GM12878 (cell line): ENCODE data around the gene FLT3LG. TPM values are rescaled to one million over a fixed set of nuclear protein-coding genes. Genes with fewer than 3 reads are reported as not detected.

Source experiments
- ATAC-seq: fragments of 200-7000 bp; cut with Tn5 transposase; 3 replicates; pipeline ENCODE4 v1.9.1; 2020; ENCODE audit warnings: mild to moderate bottlenecking, moderate library complexity
- BruUV-seq: library from RNA; stranded (reverse); fragments of 400-500 nt; replicated peaks from 2 replicates; lab custom pipeline; 2021; lab: Mats Ljungman, UMichigan
- CTCF ChIA-PET: fragments of 300-600 bp; sonication (Branson Sonifier 250); formaldehyde crosslinking; extraction: SDS; loops from one replicate; lab custom pipeline; 2021; ENCODE audit warnings: inconsistent platforms; lab: Yijun Ruan, JAX
- POLR2A ChIA-PET: fragments of 350-600 bp; formaldehyde crosslinking; extraction: SDS; loops from one replicate; lab custom pipeline; 2021; ENCODE audit warnings: inconsistent platforms; lab: Charles Lee
- RAD21 ChIA-PET: fragments of 300-600 bp; sonication (Branson Sonifier 250); formaldehyde crosslinking; loops from one replicate; lab custom pipeline; 2023; ENCODE audit warnings: antibody characterized with exemption; ENCODE audit not compliant: unreplicated experiment; lab: Charles Lee
- SMC1A ChIA-PET: fragments of 300-600 bp; sonication (Branson Sonifier 250); formaldehyde crosslinking; loops from one replicate; lab custom pipeline; 2023; ENCODE audit not compliant: unreplicated experiment, uncharacterized antibody; lab: Charles Lee
- DNase-seq: peaks from one replicate; pipeline ENCODE4 v3.0.0-alpha.2; 2011; ENCODE audit warnings: low read depth, low spot score
- FAIRE-seq: peaks from 3 replicates; lab custom pipeline; 2011; peaks lifted over from hg19 to GRCh38; lab: Jason Lieb, UNC
- H2AFZ ChIP-seq: 2 replicates; pipeline ENCODE4 v1.6.0; 2011; ENCODE audit warnings: low read depth, low read length, control low read depth; ENCODE audit not compliant: control insufficient read depth
- H3K27ac ChIP-seq: 2 replicates; pipeline ENCODE4 v1.5.1; 2011; ENCODE audit warnings: control low read depth; ENCODE audit not compliant: control insufficient read depth, insufficient read depth
- H3K27me3 ChIP-seq, 2 experiments: replicated peaks in 1 of 2; 2 replicates each; pipeline versions ENCODE4 v1.6.0 to v1.6.1; 2011; ENCODE audit warnings: low read length in 1 of 2; ENCODE audit not compliant: control insufficient read depth in 2 of 2, insufficient read depth in 2 of 2
- H3K36me3 ChIP-seq, 2 experiments: 2 replicates each; pipeline ENCODE4 v1.5.1; 2011; ENCODE audit warnings: low read length in 1 of 2; ENCODE audit not compliant: control insufficient read depth in 2 of 2, insufficient read depth in 2 of 2
- H3K4me1 ChIP-seq: 2 replicates; pipeline ENCODE4 v1.6.1; 2011; ENCODE audit warnings: mild to moderate bottlenecking, low read length, moderate library complexity, mixed read lengths; ENCODE audit not compliant: control insufficient read depth, insufficient read depth
- H3K4me2 ChIP-seq: 2 replicates; pipeline ENCODE4 v1.6.0; 2011; ENCODE audit warnings: control low read depth; ENCODE audit not compliant: control insufficient read depth, insufficient read depth
- H3K4me3 ChIP-seq: fragments of 200-600 bp; sonication (generic); 2 replicates; pipeline ENCODE4 v1.5.1; 2016
- H3K79me2 ChIP-seq: 2 replicates; pipeline ENCODE4 v1.6.0; 2011; ENCODE audit warnings: low read length; ENCODE audit not compliant: control insufficient read depth, insufficient read depth
- H3K9ac ChIP-seq: 2 replicates; pipeline ENCODE4 v1.8.0; 2011; ENCODE audit warnings: low read length, control low read depth, mixed read lengths; ENCODE audit not compliant: control insufficient read depth, insufficient read depth
- H3K9me3 ChIP-seq: replicated peaks from 3 replicates; pipeline ENCODE4 v1.5.1; 2011; ENCODE audit warnings: mild to moderate bottlenecking, low read length; ENCODE audit not compliant: control insufficient read depth, insufficient read depth
- H4K20me1 ChIP-seq: 2 replicates; pipeline ENCODE4 v1.6.0; 2011; ENCODE audit not compliant: control insufficient read depth, insufficient read depth
- ATF2 ChIP-seq: IDR thresholded peaks from 2 replicates; pipeline ENCODE4 v1.6.1; 2012; ENCODE audit warnings: low read length, inconsistent platforms
- BACH1 ChIP-seq: fragments of 450-650 bp; IDR thresholded peaks from 2 replicates; pipeline ENCODE4 v1.6.1; 2017; ENCODE audit warnings: mild to moderate bottlenecking, borderline replicate concordance
- CEBPB ChIP-seq, 2 experiments: fragments of 150-350 bp in 1 of 2; IDR thresholded peaks; 2 replicates each; pipeline ENCODE4 v1.6.1; 2012 to 2014; ENCODE audit warnings: low read depth in 2 of 2, low read length in 2 of 2, borderline replicate concordance in 1 of 2, inconsistent platforms in 1 of 2
- CREM ChIP-seq: IDR thresholded peaks from 2 replicates; pipeline ENCODE4 v1.6.1; 2014; ENCODE audit warnings: antibody characterized with exemption, low read depth
- HCFC1 ChIP-seq: fragments of 150-350 bp; IDR thresholded peaks from 2 replicates; pipeline ENCODE4 v1.6.1; 2014; ENCODE audit warnings: low read length
- HDAC6 ChIP-seq: fragments of 200-600 bp; sonication (generic); IDR thresholded peaks from one replicate; pipeline ENCODE4 v1.8.0; 2017; ENCODE audit warnings: antibody characterized with exemption; ENCODE audit not compliant: unreplicated experiment
- NBN ChIP-seq: fragments of 450-650 bp; IDR thresholded peaks from 2 replicates; pipeline ENCODE4 v1.6.1; 2016
- NFIC ChIP-seq: IDR thresholded peaks from 2 replicates; pipeline ENCODE4 v1.6.1; 2012; ENCODE audit warnings: low read depth, mild to moderate bottlenecking, inconsistent platforms, low read length, moderate library complexity
- PAX8 ChIP-seq: fragments of 450-650 bp; IDR thresholded peaks from 2 replicates; pipeline ENCODE4 v1.6.1; 2017; ENCODE audit warnings: mild to moderate bottlenecking, moderate library complexity
- POLR2A ChIP-seq: IDR thresholded peaks from 2 replicates; pipeline ENCODE4 v1.6.1; 2011; ENCODE audit warnings: low read depth, mild to moderate bottlenecking, low read length
- POLR2AphosphoS2 ChIP-seq: IDR thresholded peaks from 2 replicates; pipeline ENCODE4 v1.6.1; 2011; ENCODE audit warnings: low read depth, mild to moderate bottlenecking, low read length, improper control_type of control experiment, moderate library complexity
- POU2F2 ChIP-seq: IDR thresholded peaks from 3 replicates; pipeline ENCODE4 v1.6.1; 2011; ENCODE audit warnings: low read depth, mild to moderate bottlenecking, low read length, borderline replicate concordance
- RAD51 ChIP-seq: fragments of 450-650 bp; IDR thresholded peaks from 2 replicates; pipeline ENCODE4 v1.6.1; 2016; ENCODE audit warnings: moderate library complexity, mild to moderate bottlenecking, inconsistent platforms
- SIN3A ChIP-seq: IDR thresholded peaks from 2 replicates; pipeline ENCODE4 v1.6.1; 2012; ENCODE audit warnings: low read depth, low read length, improper control_type of control experiment
- SIX5 ChIP-seq: IDR thresholded peaks from 2 replicates; pipeline ENCODE4 v1.6.1; 2011; ENCODE audit warnings: mild to moderate bottlenecking, low read depth, low read length, moderate library complexity; ENCODE audit not compliant: severe bottlenecking
- SMARCA5 ChIP-seq: fragments of 450-650 bp; IDR thresholded peaks from 2 replicates; pipeline ENCODE4 v1.6.1; 2017; ENCODE audit warnings: mild to moderate bottlenecking
- SPI1 ChIP-seq: IDR thresholded peaks from 2 replicates; pipeline ENCODE4 v1.6.1; 2011; ENCODE audit warnings: low read depth, mild to moderate bottlenecking, low read length, moderate library complexity, borderline replicate concordance; ENCODE audit not compliant: insufficient read depth
- TAF1 ChIP-seq: IDR thresholded peaks from 2 replicates; pipeline ENCODE4 v1.6.1; 2011; ENCODE audit warnings: mild to moderate bottlenecking, low read depth, low read length, borderline replicate concordance
- TCF7 ChIP-seq: IDR thresholded peaks from 2 replicates; pipeline ENCODE4 v1.6.1; 2014; ENCODE audit warnings: antibody characterized with exemption, borderline replicate concordance
- USF1 ChIP-seq: IDR thresholded peaks from 2 replicates; pipeline ENCODE4 v1.6.1; 2011; ENCODE audit warnings: borderline replicate concordance, low read depth, mild to moderate bottlenecking, moderate library complexity, mixed read lengths, low read length; ENCODE audit not compliant: insufficient read depth; ENCODE audit errors: extremely low read length
- YY1 ChIP-seq: IDR thresholded peaks from 2 replicates; pipeline ENCODE4 v1.6.1; 2011; ENCODE audit warnings: low read depth, mild to moderate bottlenecking, low read length
- WGBS: methylation state at CpG from one replicate; pipeline ENCODE4 v1.1.6; 2016; ENCODE audit warnings: low lambda C conversion rate; ENCODE audit not compliant: insufficient replicate concordance, insufficient coverage; ENCODE audit errors: missing lambda C conversion rate; 5-methylcytosine and 5-hydroxymethylcytosine counted together
- in situ Hi-C: fragments of 300-500 bp; cut with MboI; formaldehyde crosslinking; loops from 9 replicates; pipeline ENCODE4 v1.14.3; 2018; ENCODE audit warnings: mixed read lengths
- intact Hi-C: fragments of 100-400 bp; cut with micrococcal nuclease; formaldehyde crosslinking; loops from one replicate; pipeline ENCODE4 v1.14.2; 2022; ENCODE audit not compliant: unreplicated experiment
- polyA plus RNA-seq, 11 experiments: library from polyadenylated mRNA; depleted of rRNA in 4 of 11; unstranded in 6 of 11; stranded (reverse) in 5 of 11; fragments of >200 nt; fragmentation: Nextera tagmentation in 4 of 11; fragmentation: Illumina TruSeq in 1 of 11; extraction: Ambion mirVana in 4 of 11; extraction: Trizol in 1 of 11; gene quantifications; 1 replicate in 1 of 11; 2 replicates in 10 of 11; pipeline versions ENCODE4 v1.2.1 to v1.2.3, GENCODE V29; 2011 to 2016; ENCODE audit warnings: inconsistent platforms in 2 of 11, missing spikeins in 2 of 11, low read depth in 1 of 11
- total RNA-seq, 4 experiments: library from RNA; depleted of rRNA in 3 of 4; stranded (reverse); fragments of >200 nt in 3 of 4; fragmentation: Illumina TruSeq in 1 of 4; extraction: Trizol in 1 of 4; gene quantifications; 2 replicates each; pipeline versions ENCODE4 v1.2.1 to v1.2.3, GENCODE V29; 2013 to 2021
- TF ChIP-seq, protein P1 (sequence below): IDR thresholded peaks from 2 replicates; pipeline ENCODE4 v1.6.1; 2012; ENCODE audit warnings: low read depth, low read length, improper control_type of control experiment

The FLT3LG gene
- total and polyA plus RNA-seq, 10 of the 15 experiments (the other 5 are each of a cell fraction or from before 2014, with no cell fraction given) = 0.68 to 13.1 (median 4.3) TPM

GRCh38 chr19:49497047-49497788 is 23.2 kb downstream of the FLT3LG start:
- Histone ChIP-seq H4K20me1 (peaks cover 7% of the 10 kb centered on the region; the same call in 1 of the 2 replicates), H3K27me3 (no peaks in the 10 kb centered on the region), H3K79me2 (peaks cover 30% of the 10 kb centered on the region), H3K4me3 (peak overlapping the region; percentile 79), H3K9ac (peak overlapping the region; percentile 100), H3K4me2 (peak overlapping the region; percentile 91), H3K4me1 (peaks cover 35% of the 10 kb centered on the region), H3K9me3 (no peaks in the 10 kb centered on the region; the same call in 1 of the 3 replicates), H3K27ac (peak overlapping the region; percentile 85), H3K36me3 (peaks cover 16 to 36% of the 10 kb centered on the region in 2 experiments), H2AFZ (no peak overlapping the region)
- in situ Hi-C loops (loop anchor here (5.0 kb wide), 1 partner anchor 170 kb away; the partner anchor contains the start of genes BCL2L12 and IRF3), intact Hi-C loops (loop anchor here (2.0 kb wide), 3 partner anchors 144 to 180 kb away; partner anchors contain the start of genes PRMT1 and RRAS)
- WGBS = under 1% methylated on average over 21 of the region's 22 CpGs
- FAIRE-seq = peak; percentile 44
- no TSS peak for BruUV-seq
- no peak for DNase-seq
- RAD21 ChIA-PET = interaction anchor here (2.0 kb wide), 1 partner anchor 179 kb away, joined by 4 read pairs; no protein-coding TSS in a partner anchor
- SMC1A ChIA-PET = interaction anchor here (0.9 kb wide), 1 partner anchor 10 kb away, joined by 4 read pairs; the partner anchor contains the start of gene RPL13A
- POLR2A ChIA-PET = interaction anchor here (1.5 to 5.3 kb wide), 4 partner anchors 9 to 316 kb away, joined by 4 to 44 read pairs (median 8); partner anchors contain the start of genes ALDH16A1, FUZ, PIH1D1 and RPL13A
- CTCF ChIA-PET = no interaction called here
- ATAC-seq = peak; percentile 41
- peak; percentile 78 for TF ChIP-seq SIX5
- peak; percentile 74 for TF ChIP-seq POLR2A
- no peak for TF ChIP-seq TCF7
- no peak; the same call in 1 of the 2 replicates for TF ChIP-seq TAF1
- no peak for TF ChIP-seq NFIC
- peak; percentile 85 for TF ChIP-seq HCFC1
- peak; percentile 61 for TF ChIP-seq RAD51
- peak; percentile 59; the same call in 1 of the 3 replicates for TF ChIP-seq POU2F2
- peak; percentile 63; the same call in 1 of the 2 replicates for TF ChIP-seq CREM
- TF ChIP-seq YY1 = peak; percentile 66; the same call in 1 of the 2 replicates
- peak; percentile 55 for TF ChIP-seq USF1
- 0 out of 2 replicates have a peak, but pooled peaks have one; percentile 23 for TF ChIP-seq BACH1
- TF ChIP-seq HDAC6 = no peak
- TF ChIP-seq, protein P1, sequence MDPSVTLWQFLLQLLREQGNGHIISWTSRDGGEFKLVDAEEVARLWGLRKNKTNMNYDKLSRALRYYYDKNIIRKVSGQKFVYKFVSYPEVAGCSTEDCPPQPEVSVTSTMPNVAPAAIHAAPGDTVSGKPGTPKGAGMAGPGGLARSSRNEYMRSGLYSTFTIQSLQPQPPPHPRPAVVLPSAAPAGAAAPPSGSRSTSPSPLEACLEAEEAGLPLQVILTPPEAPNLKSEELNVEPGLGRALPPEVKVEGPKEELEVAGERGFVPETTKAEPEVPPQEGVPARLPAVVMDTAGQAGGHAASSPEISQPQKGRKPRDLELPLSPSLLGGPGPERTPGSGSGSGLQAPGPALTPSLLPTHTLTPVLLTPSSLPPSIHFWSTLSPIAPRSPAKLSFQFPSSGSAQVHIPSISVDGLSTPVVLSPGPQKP = no peak
- TF ChIP-seq CEBPB (IDR thresholded peaks at IDR 0.05; ENCODE audit: borderline replicate concordance in 1 of 2, low read depth in 2 of 2, low read length in 2 of 2) = no peak
- no peak for TF ChIP-seq PAX8
- no peak for TF ChIP-seq SMARCA5
- no peak for TF ChIP-seq POLR2AphosphoS2
- peak; percentile 31; the same call in 1 of the 2 replicates for TF ChIP-seq SIN3A
- peak; percentile 53; the same call in 1 of the 2 replicates for TF ChIP-seq SPI1
- no peak for TF ChIP-seq ATF2
- peak; percentile 22; the same call in 1 of the 2 replicates for TF ChIP-seq NBN
